Choroid plexus epithelial cell (primary cell): ENCODE measurements around the gene PHACTR2.
"Not testable (repeated sequence)": the region's sequence is repeated elsewhere in the genome, so short reads cannot be mapped to it uniquely, and the experiment has no call there.

ENCODE experiments used
- DNase-seq: peaks from one replicate; pipeline ENCODE4 v3.0.0-alpha.2; 2010; ENCODE audit warnings: low read depth
- H3K4me3 ChIP-seq: 2 replicates; pipeline ENCODE4 v1.5.1; 2011; ENCODE audit warnings: low read depth, mild to moderate bottlenecking, control low read depth, low read length, moderate library complexity
- TF ChIP-seq, protein P1 (sequence below): conservative IDR thresholded peaks from 2 replicates; pipeline ENCODE4 v1.5.1; 2011; ENCODE audit warnings: low read depth, mild to moderate bottlenecking, control low read depth, inconsistent platforms, low read length, moderate library complexity

Gene PHACTR2

DNA sequence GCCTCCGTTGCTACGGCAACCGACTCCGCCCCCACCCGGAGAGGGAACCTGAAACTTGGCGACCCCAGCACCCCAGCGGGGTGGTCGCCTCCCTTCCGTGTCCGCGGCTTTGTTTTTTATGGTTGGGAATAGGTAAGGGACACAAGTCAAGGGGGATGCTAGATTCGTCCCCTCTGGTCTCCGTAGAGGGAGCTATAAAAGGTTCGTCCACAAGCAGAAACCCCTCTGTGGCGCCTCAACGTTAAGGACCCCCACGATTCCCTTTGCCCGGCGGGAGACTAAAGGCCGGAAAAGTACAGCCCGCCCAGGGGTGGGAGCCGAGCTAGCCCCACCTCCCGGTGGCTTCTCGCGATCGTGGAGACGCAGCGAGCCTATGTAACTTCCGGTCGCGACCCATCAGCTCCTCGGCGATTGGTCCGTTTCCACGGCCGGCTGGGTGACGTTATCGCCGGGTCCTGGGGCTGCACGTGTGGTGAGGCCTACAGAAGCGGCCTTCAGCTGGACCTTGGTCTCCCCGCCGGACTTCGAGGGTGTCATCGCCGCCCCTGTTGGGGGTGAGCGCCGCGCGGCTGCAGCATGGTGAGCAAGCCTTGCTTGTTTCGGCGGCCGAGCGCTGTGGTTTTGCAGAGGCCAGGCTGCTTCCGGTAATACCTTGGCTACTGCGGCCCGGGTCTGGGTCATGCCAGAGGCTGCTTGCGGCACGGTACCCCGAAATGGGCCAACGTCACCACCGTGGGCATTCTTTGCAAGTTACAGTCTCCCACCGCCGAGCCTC, 165.3 kb downstream of the PHACTR2 start, which contains the start of gene LTV1:
TSS of gene LTV1 (plus strand) at position 437 of the 775 bp plus-strand sequence. CDS start at position 577, 140 bp downstream.
- H3K4me3 ChIP-seq = peak within 1 kb of the TSS; percentile 86
- TF ChIP-seq, protein P1, sequence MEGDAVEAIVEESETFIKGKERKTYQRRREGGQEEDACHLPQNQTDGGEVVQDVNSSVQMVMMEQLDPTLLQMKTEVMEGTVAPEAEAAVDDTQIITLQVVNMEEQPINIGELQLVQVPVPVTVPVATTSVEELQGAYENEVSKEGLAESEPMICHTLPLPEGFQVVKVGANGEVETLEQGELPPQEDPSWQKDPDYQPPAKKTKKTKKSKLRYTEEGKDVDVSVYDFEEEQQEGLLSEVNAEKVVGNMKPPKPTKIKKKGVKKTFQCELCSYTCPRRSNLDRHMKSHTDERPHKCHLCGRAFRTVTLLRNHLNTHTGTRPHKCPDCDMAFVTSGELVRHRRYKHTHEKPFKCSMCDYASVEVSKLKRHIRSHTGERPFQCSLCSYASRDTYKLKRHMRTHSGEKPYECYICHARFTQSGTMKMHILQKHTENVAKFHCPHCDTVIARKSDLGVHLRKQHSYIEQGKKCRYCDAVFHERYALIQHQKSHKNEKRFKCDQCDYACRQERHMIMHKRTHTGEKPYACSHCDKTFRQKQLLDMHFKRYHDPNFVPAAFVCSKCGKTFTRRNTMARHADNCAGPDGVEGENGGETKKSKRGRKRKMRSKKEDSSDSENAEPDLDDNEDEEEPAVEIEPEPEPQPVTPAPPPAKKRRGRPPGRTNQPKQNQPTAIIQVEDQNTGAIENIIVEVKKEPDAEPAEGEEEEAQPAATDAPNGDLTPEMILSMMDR = no peak
- peak; percentile 98 for DNase-seq

DNA sequence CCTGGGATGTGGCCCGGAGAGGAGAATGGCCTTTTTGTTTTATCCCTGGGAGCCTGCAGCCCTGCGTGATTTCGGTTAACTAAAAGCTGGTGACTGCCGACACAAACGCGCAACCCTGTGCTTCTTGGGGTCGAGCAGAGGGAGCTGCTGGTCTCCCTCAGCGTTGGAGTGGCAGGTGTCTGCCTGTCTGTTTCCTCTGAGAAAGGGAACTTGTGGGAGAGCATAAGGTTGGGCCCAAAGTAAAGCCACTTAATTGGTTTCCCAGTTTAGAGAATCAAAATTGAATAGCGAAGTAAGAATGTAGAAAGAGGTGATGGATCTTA, 165.9 kb downstream of the PHACTR2 start:
- H3K4me3 ChIP-seq = peak overlapping the region; percentile 86
- no peak for DNase-seq
- TF ChIP-seq, protein P1 = no peak

DNA sequence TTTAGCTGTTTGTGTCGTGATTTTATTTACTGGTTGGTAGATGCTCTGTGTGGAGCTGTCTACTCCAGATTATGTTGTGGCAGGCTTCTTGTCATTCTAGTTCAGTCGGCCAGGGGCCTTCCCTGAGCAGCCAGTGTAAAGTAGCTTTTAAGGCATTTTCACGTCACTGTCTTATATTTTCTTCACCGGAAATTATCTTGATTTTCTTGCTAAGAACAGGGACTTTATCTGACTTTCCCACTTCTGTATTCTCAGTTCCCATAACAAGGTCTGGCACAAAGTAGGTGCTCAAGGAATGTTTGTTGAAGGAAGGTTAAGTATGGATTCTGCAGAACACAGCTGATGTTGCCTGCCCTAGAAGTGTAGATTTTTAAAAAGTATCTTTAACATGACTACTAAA, 166.2 kb downstream of the PHACTR2 start:
- DNase-seq = peak; percentile 26
- peak overlapping the region; percentile 86 for H3K4me3 ChIP-seq
- TF ChIP-seq, protein P1 = peak; percentile 7

DNA sequence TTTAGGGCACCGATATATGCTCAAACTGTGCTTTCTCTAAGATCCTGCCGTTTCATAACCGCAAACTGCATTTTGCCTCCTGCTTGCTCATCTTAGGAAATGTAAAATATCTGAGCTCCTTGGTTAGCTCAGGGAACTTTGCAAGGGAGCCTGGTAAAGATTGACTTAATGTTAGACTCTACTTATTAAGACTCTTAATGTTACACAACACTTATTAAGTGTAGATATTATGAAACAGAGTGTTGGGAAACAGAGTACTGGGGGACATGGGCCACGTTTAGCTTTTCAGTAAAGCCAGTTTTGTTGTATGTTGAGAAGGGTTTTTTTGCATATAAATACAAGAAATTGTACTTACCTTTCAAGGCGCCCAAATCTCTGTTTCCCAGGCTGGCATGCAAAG, 167.3 kb downstream of the PHACTR2 start:
- TF ChIP-seq, protein P1 = no peak
- no peak for DNase-seq
- no peak overlapping the region for H3K4me3 ChIP-seq

DNA sequence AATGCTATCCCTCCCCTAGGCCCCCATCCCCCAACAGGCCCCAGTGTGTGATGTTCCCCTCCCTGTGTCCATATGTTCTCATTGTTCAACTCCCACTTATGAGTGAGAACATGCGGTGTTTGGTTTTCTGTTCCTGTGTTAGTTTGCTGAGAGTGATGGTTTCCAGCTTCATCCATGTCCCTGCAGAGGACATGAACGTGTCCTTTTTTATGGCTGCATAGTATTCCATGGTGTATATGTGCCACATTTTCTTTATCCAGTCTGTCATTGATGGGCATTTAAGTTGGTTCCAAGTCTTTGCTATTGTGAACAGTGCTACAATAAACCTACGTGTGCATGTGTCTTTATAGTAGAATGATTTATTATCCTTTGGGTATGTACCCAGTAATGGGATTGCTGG, 173.9 kb downstream of the PHACTR2 start:
- not testable (repeated sequence) for DNase-seq, H3K4me3 ChIP-seq

DNA sequence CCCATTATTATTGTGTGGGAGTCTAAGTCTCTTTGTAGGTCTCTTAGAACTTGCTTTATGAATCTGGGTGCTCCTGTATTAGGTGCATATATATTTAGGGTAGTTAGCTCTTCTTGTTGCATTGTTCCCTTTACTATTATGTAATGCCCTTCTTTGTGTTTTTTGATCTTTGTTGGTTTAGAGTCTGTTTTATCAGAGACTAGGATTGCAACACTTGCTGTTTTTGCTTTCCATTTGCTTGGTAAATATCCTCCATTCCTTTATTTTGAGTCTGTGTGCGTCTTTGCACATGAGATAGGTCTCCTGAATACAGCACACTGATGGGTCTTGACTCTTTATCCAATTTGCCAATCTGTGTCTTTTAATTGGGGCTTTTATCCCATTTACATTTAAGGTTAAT, 177.3 kb downstream of the PHACTR2 start:
- not testable (repeated sequence) for DNase-seq, H3K4me3 ChIP-seq

DNA sequence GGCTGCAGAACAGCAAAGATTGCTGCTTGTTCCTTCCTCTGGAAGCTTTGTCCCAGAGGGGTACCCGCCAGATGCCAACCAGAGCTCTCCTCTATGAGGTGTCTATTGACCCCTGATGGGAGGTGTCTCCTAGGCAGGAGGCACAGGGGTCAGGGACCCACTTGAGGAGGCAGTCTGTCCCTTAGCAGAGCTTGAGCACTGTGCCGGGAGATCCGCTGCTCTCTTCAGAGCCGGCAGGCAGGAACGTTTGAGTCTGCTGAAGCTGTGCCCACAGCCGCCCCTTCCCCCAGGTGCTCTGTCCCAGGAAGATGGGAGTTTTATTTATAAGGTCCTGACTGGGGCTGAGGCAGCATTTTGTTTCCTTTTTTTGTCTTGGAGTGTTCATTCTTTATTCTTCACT, 179.0 kb downstream of the PHACTR2 start:
- not testable (repeated sequence) for DNase-seq, H3K4me3 ChIP-seq

DNA sequence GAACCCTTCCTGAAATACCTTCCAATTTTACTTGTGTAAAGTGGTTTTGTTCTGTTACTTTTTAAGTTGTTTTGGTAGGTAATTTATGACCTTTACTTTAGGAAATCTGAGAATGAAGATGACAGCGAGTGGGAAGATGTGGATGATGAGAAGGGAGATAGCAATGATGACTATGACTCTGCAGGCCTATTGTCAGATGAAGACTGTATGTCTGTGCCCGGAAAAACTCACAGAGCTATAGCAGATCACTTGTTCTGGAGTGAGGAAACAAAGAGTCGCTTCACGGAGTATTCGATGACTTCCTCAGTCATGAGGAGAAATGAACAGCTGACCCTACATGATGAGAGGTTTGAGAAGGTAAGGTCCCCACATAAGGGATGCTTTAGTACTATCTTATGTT, 179.9 kb downstream of the PHACTR2 start:
- TF ChIP-seq, protein P1 = no peak
- DNase-seq = no peak
- no peak overlapping the region for H3K4me3 ChIP-seq
